Nucleus accumbens (tissue), 56 donors: Measurements from ENCODE around the gene TNNI3K.

Source experiments
- DNase-seq, 56 donors: peaks; one replicate each; lab custom pipeline; 2025; lab: John Stamatoyannopoulos, UW

Gene TNNI3K

GRCh38 chr1:74531796-74532195 lies 296.6 kb downstream of the TNNI3K start:
- DNase-seq = no peak

- DNase-seq = no peak
Measured at GRCh38 chr1:74534241-74534640, 299.1 kb downstream of the TNNI3K start.

GRCh38 chr1:74545821-74546220 lies 310.6 kb downstream of the TNNI3K start:
- no peak for DNase-seq

GRCh38 chr1:74548961-74549750 lies 314.0 kb downstream of the TNNI3K start:
- no peak for DNase-seq

- no peak for DNase-seq
Measured at GRCh38 chr1:74549932-74550331, 314.7 kb downstream of the TNNI3K start.

GRCh38 chr1:74570797-74571492 lies 335.8 kb downstream of the TNNI3K start:
- no peak for DNase-seq

- DNase-seq = no peak
Measured at GRCh38 chr1:74571493-74571800, 336.3 kb downstream of the TNNI3K start.

GRCh38 chr1:74571891-74572290 lies 336.7 kb downstream of the TNNI3K start:
- DNase-seq = no peak

- no peak for DNase-seq
Measured at GRCh38 chr1:74578101-74578500, 342.9 kb downstream of the TNNI3K start.

GRCh38 chr1:74579425-74579824 lies 344.2 kb downstream of the TNNI3K start:
- DNase-seq = no peak

GRCh38 chr1:74583397-74583796 lies 348.2 kb downstream of the TNNI3K start:
- DNase-seq = no peak

- DNase-seq = no peak
Measured at GRCh38 chr1:74584185-74584584, 349.0 kb downstream of the TNNI3K start.

GRCh38 chr1:74586253-74586897 lies 351.2 kb downstream of the TNNI3K start:
- DNase-seq = no peak

- DNase-seq = no peak
Measured at GRCh38 chr1:74587888-74588287, 352.7 kb downstream of the TNNI3K start.

GRCh38 chr1:74590288-74590687 lies 355.1 kb downstream of the TNNI3K start:
- no peak for DNase-seq

GRCh38 chr1:74591949-74592348 lies 356.8 kb downstream of the TNNI3K start:
- no peak for DNase-seq

- no peak for DNase-seq
Measured at GRCh38 chr1:74592580-74593355, 357.6 kb downstream of the TNNI3K start.
